ELF-1 (cell line): Measurements from ENCODE around the gene AKT1S1.
"Not testable (repeated sequence)": the region's sequence is repeated elsewhere in the genome, so short reads cannot be mapped to it uniquely, and the experiment has no call there.

Experiments used
- DNase-seq: peaks from one replicate; pipeline ENCODE4 v3.0.0-alpha.2; 2016; ENCODE audit warnings: low read depth, low spot score

AKT1S1 gene

GRCh38 chr19:49837425-49837824 lies 39.7 kb downstream of the AKT1S1 start:
- DNase-seq: no peak

- DNase-seq: no peak
Measured at GRCh38 chr19:49837009-49837310, 40.2 kb downstream of the AKT1S1 start.

GRCh38 chr19:49836176-49837008 lies 40.8 kb downstream of the AKT1S1 start:
- no peak for DNase-seq

- DNase-seq: no peak
Measured at GRCh38 chr19:49835562-49835961, 41.6 kb downstream of the AKT1S1 start.

- DNase-seq: no peak
Measured at GRCh38 chr19:49833599-49833998, 43.6 kb downstream of the AKT1S1 start.

GRCh38 chr19:49832556-49832955 lies 44.6 kb downstream of the AKT1S1 start:
- DNase-seq: no peak

GRCh38 chr19:49831592-49831991 lies 45.6 kb downstream of the AKT1S1 start:
- DNase-seq: no peak

- DNase-seq: no peak
Measured at GRCh38 chr19:49830766-49831165, 46.4 kb downstream of the AKT1S1 start.

GRCh38 chr19:49829721-49830120 lies 47.4 kb downstream of the AKT1S1 start:
- DNase-seq: no peak

GRCh38 chr19:49829200-49829599 lies 48.0 kb downstream of the AKT1S1 start:
- DNase-seq: no peak

GRCh38 chr19:49827034-49827433 lies 50.1 kb downstream of the AKT1S1 start:
- DNase-seq: no peak

GRCh38 chr19:49824662-49825061 lies 52.5 kb downstream of the AKT1S1 start:
- no peak for DNase-seq

- no peak for DNase-seq
Measured at GRCh38 chr19:49823472-49823871, 53.7 kb downstream of the AKT1S1 start.

- no peak for DNase-seq
Measured at GRCh38 chr19:49820125-49820524, 57.0 kb downstream of the AKT1S1 start.

- DNase-seq: not testable (repeated sequence)
Measured at GRCh38 chr19:49819452-49820115, 57.6 kb downstream of the AKT1S1 start.
